ENCODE data around the gene LACRT. TPM values are rescaled to one million over a fixed set of nuclear protein-coding genes. Genes with fewer than 3 reads are reported as not detected.

Gene LACRT
- total and polyA plus RNA-seq, 8 donors, result not detected

DNA sequence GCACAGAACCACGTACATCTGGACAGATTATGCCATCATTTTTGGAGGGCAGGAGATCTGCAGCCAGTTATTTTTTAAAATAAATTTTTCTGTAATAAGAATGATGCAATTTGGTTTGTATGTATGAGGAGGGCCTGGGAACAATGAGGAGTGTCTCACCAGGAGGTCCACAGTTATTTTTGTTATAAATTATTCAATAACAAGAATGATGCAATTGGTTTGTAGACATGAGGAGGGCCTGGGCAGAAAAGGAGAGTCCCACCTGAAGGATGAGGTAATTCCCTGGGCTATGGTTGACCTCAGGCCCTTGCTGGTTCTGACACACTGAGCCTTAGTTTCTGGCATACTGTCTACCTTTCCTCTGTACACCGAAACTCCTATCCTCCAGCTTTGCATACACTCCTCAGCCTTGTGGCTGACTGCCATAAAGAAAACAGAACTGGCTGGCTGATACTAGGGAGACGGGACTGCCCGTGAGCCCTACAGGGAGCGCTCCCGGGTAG lies 22.5 kb upstream of the LACRT start:
- Histone ChIP-seq H3K36me3 (no peaks in the 10 kb centered on the region), H3K9me3 (no peaks in the 10 kb centered on the region), H3K4me3 (no peak overlapping the region), H3K27me3 (no peaks in the 10 kb centered on the region), H3K4me1 (no peaks in the 10 kb centered on the region), H3K27ac (no peak overlapping the region)
- DNase-seq, result peak in 1 of 2 donors; percentile 56
- TF ChIP-seq EP300 (IDR thresholded peaks at IDR 0.05) (no peak), POLR2AphosphoS5 (IDR thresholded peaks at IDR 0.05) (no peak), POLR2A (IDR thresholded peaks at IDR 0.05) (no peak), CTCF (IDR thresholded peaks at IDR 0.05) (no peak)
- intact Hi-C loops (cut with DNase I; ENCODE audit: low total_unique reads), result no loop called here
- WGBS, 5 donors, result 42 to 69% (median 62%) methylated on average over 6 of the region's 6 CpGs

- no peak for TF ChIP-seq POLR2AphosphoS5 (IDR thresholded peaks at IDR 0.05)
- TF ChIP-seq EP300 (IDR thresholded peaks at IDR 0.05), result no peak
- TF ChIP-seq POLR2A (IDR thresholded peaks at IDR 0.05), result no peak
- TF ChIP-seq CTCF (IDR thresholded peaks at IDR 0.05), result no peak
- Histone ChIP-seq H3K4me3 (no peak overlapping the region), H3K36me3 (no peaks in the 10 kb centered on the region), H3K27ac (no peak overlapping the region), H3K9me3 (no peaks in the 10 kb centered on the region), H3K27me3 (no peaks in the 10 kb centered on the region), H3K4me1 (no peaks in the 10 kb centered on the region)
- intact Hi-C loops (cut with DNase I; ENCODE audit: low total_unique reads), result no loop called here
- no peak for DNase-seq
- WGBS, 5 donors, result 26 to 40% (median 30%) methylated on average over 2 of the region's 2 CpGs
Measured at GRCh38 chr12:54654926-54655325, 20.2 kb upstream of the LACRT start.

- Histone ChIP-seq H3K9me3 (no peaks in the 10 kb centered on the region), H3K4me1 (no peaks in the 10 kb centered on the region), H3K4me3 (no peak overlapping the region), H3K27ac (no peak overlapping the region), H3K27me3 (no peaks in the 10 kb centered on the region), H3K36me3 (no peaks in the 10 kb centered on the region)
- TF ChIP-seq CTCF (IDR thresholded peaks at IDR 0.05) (no peak), POLR2AphosphoS5 (IDR thresholded peaks at IDR 0.05) (no peak), POLR2A (IDR thresholded peaks at IDR 0.05) (no peak), EP300 (IDR thresholded peaks at IDR 0.05) (no peak)
- intact Hi-C loops (cut with DNase I; ENCODE audit: low total_unique reads), result no loop called here
- DNase-seq, result no peak
- 71 to 85% (median 82%) methylated on average over 9 of the region's 9 CpGs for WGBS, 5 donors
Measured at GRCh38 chr12:54653025-54653424, 18.3 kb upstream of the LACRT start.

GRCh38 chr12:54650889-54651288 lies 16.2 kb upstream of the LACRT start:
- intact Hi-C loops (cut with DNase I; ENCODE audit: low total_unique reads), result no loop called here
- 83 to 87% (median 84%) methylated on average over 5 of the region's 5 CpGs for WGBS, 5 donors
- Histone ChIP-seq H3K9me3 (no peaks in the 10 kb centered on the region), H3K4me3 (no peak overlapping the region), H3K27me3 (peaks cover 0 to 4% (median 0%) of the 10 kb centered on the region in 3 donors), H3K36me3 (no peaks in the 10 kb centered on the region), H3K4me1 (no peaks in the 10 kb centered on the region), H3K27ac (no peak overlapping the region)
- TF ChIP-seq CTCF (IDR thresholded peaks at IDR 0.05), result no peak
- no peak for TF ChIP-seq POLR2A (IDR thresholded peaks at IDR 0.05)
- DNase-seq, result no peak
